IPS-NIHi7 (cell line): ENCODE data around the gene MYCBPAP.
A peak's percentile ranks its signal among the peaks of the same experiment; 100 is the strongest.

Experiments
- DNase-seq: peaks from one replicate; pipeline ENCODE4 v3.0.0; 2012; ENCODE audit warnings: mixed read lengths; ENCODE audit errors: extremely low spot score

Gene MYCBPAP

DNA sequence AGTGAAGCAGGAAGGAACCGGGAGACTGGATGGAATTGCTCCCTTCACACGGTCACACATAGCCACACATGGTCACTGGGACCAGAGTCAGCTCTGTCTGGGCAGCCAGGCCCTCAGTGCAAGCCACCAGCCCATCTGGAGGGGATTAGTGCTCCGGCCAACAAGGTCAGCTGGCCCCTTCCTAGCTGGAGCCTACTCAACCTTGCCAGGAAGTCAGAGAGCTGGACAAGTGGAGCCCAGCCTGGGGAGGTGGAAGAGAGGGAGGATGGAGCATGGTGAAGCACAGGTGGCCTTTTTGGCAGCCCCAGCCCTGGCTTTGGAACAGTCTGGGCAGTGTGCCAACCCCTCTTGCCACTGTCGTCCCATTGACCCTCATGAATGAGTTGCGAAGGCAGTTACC is 48.6 kb downstream of the MYCBPAP start:
- DNase-seq: no peak

DNA sequence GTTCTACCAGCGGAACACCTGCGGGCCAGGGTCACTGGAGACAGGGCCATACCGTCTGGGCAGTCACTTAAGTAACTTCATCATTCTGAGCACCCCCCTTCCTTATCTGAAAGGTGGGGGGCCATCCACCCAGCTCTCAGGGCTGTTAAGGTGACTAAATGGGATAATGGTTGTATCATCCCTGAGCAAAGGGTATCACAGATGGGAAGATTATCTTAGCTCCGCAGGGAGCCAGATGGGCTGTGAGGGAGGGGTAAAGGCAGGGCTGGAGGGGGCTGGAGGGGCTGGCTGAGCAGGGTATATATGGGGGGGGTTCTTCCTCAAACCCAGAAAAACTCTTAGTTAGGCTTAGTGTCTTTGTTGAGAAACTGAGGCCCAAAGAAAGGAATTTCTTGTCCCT is 49.4 kb downstream of the MYCBPAP start:
- DNase-seq: no peak

DNA sequence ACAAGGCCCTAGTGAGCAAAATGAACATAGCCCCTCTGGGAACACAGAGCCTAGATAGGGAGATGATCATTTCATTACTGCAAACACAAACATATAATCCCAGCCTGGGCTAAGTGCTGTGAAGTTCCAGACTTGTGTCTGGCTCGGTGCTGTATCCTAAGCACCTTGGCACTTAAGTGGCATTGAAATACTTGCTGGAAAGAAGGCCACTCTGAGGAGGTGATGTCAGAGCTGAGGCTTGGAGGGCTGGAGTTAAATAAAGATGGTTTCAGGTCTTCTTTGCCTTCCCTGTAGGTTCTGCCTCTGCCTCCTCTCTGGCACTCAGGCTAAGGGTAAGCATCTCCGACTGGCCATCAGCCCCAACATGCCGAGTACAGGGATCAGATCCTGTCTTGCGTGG is 49.9 kb downstream of the MYCBPAP start:
- DNase-seq: no peak

DNA sequence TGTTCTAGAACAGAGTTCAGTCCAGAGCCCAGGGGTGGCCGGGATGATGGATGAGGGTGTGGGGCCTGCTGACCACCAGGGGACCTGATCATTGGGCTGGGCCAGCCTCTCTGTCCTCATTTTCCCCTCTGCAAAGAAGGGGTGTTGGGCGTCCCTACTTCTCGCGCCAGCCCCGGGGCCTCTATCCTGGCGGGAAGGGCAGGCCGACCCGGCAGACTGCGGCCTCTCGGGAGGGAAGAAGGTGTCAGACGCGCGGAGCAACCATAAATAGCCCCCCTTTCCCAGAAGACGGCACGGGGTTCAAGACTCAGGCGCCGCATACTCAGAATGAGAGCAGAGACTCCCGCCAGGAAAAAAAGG is 50.3 kb downstream of the MYCBPAP start:
- DNase-seq: no peak

DNA sequence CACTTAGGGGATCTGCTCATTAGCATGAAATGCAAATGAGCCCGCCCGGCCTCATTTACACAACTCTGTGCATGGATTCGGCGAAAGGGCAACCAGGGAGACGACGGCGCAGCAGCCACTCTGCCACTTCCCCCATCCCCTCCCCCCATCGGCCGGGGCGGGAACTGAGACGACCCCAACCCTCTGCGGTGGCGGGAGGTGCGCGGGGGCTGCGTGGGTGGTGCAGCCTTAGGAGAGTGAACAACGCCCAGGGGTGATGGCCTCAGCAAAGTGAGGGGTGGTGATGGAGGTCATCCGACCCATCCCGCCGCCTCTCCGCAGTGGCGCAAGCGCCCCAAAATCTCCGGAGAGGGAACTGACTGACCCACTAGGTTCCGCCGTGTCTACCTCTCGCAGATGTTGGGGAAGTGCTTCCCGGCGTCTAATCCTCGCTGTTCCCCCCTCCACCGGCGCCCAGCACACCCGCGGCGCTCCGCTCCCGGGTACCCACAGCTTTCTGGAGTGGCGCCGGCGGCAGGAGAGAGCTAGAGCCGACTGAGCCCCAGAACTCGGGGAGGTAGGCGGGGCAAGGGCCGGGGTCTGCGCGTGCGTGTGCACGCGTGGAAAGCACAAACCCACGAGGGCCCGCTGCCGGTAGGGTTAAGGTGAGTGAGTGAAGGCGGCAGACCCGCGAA is 50.8 kb downstream of the MYCBPAP start:
- peak; percentile 49 for DNase-seq

DNA sequence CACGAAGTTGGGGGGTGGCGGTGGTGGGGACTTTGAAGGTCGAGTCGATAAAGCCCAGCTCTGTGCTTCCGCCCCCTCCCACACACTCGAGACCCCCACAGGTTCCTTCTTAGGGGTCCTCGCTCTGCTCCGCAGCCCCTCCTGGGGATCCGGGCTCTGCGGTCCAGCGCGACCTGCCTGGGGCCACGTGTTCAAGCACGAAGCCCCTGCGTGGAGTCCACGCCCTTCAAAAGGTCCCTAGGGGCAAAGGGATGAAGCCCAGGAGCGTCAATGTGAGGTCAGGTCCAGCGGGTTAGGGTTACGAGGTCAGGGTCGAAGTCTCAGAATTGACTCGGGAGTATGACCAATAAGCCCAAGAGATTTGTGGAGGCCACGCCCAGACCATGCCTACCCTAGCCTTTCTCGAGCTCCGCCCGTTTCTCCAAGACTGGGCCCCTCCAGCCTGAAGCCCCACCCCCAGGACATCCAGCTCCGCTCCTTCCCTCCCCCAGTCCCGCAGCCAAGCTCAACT is 51.5 kb downstream of the MYCBPAP start:
- DNase-seq: peak; percentile 84

DNA sequence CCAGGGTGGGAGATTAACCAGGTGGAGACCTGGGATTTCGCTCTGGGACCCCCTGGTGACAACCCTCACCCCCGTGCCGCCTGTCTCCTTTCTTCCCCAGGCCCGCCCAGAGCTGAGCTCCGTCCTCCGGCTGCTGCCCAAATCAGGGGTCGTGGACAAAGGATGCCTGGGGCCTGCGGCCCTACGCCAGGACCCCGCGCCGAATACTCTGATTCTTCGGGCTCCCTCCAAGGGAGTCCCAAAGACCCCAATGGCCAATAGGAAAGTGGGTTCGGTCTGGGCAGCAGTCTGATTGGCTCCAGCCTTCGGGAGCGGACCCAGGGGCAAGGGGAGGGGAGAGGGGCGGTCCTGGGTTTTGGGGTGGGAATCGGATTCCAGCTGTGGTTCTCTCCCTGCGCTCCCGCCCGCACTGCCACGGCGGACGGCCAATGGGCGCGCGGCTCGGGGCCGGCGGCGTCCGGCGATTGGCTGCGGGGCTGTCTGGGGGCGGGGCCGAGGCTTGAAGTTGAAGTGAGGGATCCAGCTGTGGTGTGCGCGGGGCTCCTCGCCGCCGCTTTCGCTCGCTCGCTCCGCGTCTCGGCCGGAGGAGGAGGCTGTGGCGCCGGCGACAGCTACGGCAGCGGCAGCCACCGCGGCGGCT is 52.1 kb downstream of the MYCBPAP start, which contains the start of gene CACNA1G:
Gene CACNA1G, plus strand, starts transcription at position 531 of the 640 bp plus-strand sequence. CDS start 745 bp downstream, outside the sequence.
- DNase-seq: peak; percentile 97

DNA sequence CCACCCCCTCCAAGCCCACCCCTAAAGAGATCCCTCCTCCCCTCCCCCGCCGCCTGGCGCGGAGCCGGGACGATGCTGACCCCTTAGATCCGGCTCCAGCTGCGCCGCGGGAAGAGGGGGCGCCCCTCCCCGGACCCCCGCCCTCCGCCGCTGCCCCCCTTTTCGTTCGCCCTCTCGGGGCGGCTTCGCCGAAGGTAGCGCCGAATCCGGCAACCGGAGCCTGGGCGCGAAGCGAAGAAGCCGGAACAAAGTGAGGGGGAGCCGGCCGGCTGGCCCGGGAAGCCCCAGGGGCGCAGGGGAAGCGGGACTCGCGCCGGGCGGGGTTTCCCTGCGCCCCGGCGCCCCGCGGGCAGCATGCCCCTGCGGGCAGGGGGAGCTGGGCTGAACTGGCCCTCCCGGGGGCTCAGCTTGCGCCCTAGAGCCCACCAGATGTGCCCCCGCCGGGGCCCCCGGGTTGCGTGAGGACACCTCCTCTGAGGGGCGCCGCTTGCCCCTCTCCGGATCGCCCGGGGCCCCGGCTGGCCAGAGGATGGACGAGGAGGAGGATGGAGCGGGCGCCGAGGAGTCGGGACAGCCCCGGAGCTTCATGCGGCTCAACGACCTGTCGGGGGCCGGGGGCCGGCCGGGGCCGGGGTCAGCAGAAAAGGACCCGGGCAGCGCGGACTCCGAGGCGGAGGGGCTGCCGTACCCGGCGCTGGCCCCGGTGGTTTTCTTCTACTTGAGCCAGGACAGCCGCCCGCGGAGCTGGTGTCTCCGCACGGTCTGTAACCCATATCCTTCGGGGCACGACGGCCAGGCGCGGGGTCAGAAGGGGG is 52.9 kb downstream of the MYCBPAP start:
- no peak for DNase-seq

DNA sequence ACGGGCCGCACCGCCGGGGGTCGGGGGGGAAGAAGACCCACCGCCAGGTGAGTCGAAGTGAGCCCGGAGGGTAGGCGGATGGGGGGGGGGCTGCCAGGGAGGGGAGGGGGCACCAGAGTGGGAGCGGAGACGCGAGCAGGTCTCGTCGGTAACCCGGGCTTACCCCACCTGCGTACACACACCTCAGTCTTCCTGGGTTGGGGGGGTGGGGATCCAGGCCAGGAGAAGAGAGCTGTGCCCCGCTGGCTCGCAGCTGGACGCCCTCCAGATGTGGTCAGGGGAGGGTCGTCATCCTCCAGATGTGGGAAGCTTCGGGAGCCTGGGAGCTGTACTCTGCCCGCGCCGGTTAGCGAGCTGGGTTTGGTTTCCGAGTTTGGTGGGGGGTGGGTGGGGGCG is 53.5 kb downstream of the MYCBPAP start:
- no peak for DNase-seq

DNA sequence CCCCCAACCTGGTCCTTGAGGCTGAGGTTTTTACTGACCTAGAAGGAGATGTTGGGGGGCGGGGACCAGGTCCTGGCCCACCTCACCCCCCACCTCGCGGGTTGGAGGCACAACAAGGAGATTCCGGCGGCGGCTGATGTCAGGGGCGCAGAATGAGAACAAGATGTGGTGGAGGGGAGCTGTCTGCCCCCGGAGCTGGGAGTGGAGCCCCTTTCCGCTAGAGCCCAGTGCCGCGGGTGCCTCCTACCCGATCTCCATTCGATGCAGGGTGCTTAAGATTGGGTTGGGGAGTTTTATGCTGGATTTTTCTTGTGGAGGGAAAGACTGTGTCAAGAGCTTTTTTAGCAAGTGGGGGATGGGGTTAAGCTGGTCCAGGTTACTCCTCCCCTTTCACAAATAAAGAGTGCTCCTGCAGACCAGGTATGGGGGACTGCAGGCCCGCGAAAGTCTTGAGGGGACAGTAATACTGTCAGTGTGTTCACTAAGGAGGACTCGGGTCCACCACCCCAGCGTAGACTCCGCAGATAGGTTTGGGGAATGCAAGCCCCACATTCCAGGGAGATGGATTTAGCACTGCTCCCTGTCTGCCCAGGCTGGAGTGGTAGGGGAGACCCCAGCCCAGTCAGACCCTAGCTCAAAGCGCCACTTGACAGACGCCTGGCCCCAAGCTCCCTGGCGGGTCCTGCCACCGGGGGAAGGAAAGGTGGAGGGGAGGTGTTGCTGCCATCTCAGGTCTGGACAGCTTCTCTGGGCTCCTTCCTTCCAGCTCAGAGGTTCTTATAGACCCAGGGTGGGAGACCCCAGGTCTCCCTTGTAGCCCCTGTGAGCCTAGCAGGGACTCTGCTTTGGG is 54.2 kb downstream of the MYCBPAP start:
- DNase-seq: no peak

DNA sequence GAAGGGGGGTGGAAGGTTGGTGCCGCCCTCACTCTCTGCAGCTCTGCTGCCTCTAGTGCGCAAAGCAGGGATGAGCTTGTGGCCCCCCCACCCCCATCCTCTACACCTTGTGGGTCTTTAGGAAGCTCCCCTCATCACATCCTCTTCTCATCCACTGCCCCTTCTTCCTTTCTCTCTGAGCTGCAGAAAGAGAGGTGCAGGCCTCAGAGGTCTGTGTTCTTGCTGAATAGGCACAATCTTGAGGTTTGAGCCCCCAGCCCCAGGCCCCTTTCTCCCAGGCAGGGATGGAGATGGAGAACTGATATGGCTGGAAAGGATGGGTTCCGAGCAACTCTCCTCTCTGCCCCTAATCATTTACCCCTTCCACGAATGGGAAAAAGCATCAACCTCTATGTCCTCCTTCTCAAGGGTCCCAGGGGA is 54.9 kb downstream of the MYCBPAP start:
- no peak for DNase-seq

DNA sequence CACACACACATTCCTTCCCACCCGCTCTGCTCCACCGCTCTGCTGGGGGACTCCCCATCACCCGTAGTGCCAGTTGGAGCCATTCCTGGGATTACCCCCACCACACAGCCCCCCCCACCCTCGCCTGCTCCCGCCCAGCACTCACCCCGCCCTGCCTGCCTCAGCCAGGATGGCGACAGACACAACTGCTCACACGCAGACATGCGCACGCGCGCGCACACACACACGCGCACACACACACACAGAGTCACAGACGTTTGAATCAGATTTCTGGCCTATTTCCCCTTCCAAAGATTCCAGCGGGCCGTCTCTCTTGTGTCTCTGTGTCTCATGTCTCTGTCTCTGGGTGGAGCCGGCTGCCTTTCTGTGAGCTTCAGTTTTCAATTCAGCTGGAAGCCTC is 56.7 kb downstream of the MYCBPAP start:
- DNase-seq: no peak

DNA sequence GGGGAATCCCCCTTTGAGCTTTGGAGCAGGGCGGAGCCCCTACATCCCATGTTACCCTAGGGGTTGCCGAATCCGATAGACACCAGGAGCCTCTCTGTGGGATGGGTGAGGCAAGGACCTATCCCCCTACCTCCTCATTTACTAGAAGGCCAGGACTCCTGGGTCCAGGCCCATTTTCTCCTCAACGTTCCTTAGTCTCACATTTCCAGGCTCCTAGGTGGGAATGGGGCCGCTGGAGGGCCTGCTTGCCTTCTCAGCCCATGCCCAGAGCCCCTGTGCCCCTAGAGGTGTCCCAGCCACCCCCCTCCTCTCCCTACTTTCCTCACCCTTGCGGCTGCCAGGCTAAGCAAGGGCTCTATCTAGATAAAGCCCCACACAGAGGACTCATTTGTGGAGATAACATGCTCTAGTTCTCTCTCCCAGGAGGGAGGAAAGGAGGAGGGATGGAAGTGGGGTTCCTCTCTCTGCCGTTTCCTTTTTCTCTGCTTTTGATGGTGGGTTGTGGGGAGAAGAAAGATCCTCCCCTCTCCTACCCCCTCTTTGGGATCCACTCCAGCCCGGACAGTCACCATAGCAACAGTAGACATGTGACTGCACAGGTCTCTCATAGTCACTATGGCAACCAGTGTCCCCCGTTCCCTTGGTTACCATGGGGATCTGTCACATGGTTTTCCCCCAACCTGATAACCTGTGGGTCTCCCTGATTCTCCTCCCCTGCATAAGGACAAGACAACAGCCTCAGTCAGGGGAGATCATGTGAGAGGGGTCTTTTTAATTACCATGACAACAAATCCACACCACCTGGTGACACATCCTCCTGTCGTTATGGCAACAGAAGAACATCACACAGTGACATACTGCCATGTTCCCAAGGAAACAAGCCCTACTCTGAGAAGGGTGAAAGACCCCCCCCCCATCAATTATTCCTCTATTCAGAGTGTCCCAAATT is 57.4 kb downstream of the MYCBPAP start:
- DNase-seq: no peak

DNA sequence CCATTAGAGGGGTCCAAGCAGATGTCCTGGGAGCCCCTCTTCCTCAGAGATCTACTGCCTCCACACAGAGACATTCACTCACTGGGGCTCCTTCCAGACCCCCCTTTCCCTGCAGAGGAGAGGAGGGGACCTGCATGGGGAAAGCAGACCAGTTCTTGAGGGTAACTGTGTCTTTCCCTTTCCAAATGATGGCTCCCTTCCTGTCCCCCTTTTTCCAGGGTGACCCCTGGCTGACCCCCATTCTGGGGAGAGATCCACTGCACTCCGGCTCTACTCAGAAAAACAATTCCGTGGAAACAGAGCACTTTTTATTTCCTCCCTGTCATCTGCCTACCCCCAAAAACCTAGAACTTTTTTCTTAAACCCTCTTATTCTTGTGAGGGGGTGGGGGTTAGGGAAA is 58.6 kb downstream of the MYCBPAP start:
- DNase-seq: no peak

DNA sequence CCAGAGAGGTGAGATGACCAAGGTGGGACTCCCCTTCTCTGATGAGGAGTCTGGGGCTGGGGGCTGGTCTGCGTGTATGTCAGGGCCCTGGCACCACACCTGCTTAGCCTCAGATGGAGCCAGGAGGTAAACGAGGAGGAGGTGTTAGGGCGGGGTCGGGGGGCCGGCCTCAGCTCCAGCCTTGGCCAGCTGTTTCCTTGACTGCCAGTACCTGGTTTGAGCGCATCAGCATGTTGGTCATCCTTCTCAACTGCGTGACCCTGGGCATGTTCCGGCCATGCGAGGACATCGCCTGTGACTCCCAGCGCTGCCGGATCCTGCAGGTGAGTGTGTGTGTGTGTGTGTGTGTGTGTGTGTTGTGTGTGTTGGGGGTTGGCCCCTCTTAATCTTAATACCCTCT is 60.4 kb downstream of the MYCBPAP start:
- DNase-seq: no peak

DNA sequence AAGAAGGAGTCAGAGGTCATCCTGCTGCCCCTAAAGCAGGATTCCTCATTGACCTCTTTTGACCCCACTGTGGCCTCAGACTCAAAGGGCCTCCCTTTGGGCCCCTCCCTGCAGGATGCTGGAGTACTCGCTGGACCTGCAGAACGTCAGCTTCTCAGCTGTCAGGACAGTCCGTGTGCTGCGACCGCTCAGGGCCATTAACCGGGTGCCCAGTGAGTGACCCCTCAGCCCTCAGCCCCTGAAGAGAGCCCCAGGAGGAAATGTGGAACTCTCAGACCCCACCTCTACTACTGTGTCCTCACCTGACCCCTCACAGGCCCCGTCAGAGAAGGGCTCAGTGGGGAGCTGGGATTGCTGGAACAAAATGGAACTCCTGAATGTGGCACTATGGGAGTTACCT is 61.4 kb downstream of the MYCBPAP start:
- no peak for DNase-seq

DNA sequence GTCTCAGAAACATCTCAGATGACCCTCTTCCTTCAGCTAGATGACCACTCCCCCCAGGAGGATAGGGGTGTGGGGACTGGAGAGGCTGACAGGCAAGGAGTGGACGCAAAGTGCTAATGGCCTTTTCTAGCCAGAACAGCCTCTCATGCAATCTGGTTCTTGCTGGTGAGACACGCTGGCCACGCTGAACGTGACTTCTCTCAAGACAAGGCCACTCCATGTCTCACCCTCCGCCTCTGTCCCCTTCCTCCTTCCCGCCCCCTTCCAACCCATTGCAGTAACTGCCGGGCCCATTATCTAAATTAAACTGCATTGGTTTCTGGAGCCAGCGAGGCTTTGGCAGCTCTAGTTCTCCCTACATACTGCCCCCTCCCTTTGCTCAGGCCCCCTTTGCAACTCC is 61.8 kb downstream of the MYCBPAP start:
- no peak for DNase-seq

DNA sequence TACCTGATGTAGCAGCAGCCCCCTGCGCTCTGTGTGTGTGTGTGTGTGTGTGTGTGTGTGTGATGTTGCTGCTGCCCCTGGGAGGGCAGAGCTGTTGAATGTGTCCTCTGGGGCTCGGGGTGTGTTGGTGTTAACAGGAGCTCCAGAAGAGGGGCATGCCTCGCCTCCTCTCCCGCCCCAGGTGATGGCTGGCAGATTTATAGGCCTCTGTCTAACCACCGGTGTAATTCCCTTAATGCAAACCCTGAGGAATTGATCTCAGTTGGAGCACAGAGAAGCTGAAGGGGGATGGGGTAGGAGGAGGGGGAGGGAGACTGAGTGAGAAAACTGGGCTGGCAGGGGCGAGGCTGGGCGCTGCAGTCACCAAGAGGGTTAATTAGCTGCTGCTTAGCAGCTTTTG is 62.3 kb downstream of the MYCBPAP start:
- no peak for DNase-seq

DNA sequence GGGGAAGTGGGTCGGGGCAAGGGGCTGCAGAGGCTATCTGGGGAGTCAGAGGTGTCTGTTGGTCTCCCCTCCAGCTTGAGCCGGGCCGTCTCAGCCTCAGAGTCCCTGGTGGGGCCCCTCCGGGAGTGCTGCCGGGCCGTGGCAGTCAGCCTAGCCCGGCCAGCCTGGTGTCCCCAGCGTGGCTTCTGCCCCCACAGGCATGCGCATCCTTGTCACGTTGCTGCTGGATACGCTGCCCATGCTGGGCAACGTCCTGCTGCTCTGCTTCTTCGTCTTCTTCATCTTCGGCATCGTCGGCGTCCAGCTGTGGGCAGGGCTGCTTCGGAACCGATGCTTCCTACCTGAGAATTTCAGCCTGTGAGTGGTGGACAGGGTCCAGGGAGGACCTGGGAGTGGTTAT is 63.4 kb downstream of the MYCBPAP start:
- DNase-seq: no peak

DNA sequence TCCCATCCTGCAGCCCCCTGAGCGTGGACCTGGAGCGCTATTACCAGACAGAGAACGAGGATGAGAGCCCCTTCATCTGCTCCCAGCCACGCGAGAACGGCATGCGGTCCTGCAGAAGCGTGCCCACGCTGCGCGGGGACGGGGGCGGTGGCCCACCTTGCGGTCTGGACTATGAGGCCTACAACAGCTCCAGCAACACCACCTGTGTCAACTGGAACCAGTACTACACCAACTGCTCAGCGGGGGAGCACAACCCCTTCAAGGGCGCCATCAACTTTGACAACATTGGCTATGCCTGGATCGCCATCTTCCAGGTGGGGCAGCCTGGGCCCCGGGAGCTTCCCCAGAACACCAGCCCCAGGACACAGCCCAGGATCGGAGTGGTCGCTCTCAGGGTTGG is 64.3 kb downstream of the MYCBPAP start:
- DNase-seq: no peak
